GM20000 (cell line): ENCODE data around the gene TMTC1.

Experiments
- DNase-seq: peaks from one replicate; pipeline ENCODE4 v3.0.0; 2012; ENCODE audit warnings: low spot score
- TF ChIP-seq, protein P1 (sequence below): IDR thresholded peaks from 2 replicates; pipeline ENCODE4 v1.5.1; 2012; ENCODE audit warnings: mild to moderate bottlenecking, control low read depth; ENCODE audit errors: extremely low read depth, missing control alignments

TMTC1 gene

GRCh38 chr12:29702222-29702621 is 81.5 kb downstream of the TMTC1 start:
- DNase-seq, result no peak
- TF ChIP-seq, protein P1, sequence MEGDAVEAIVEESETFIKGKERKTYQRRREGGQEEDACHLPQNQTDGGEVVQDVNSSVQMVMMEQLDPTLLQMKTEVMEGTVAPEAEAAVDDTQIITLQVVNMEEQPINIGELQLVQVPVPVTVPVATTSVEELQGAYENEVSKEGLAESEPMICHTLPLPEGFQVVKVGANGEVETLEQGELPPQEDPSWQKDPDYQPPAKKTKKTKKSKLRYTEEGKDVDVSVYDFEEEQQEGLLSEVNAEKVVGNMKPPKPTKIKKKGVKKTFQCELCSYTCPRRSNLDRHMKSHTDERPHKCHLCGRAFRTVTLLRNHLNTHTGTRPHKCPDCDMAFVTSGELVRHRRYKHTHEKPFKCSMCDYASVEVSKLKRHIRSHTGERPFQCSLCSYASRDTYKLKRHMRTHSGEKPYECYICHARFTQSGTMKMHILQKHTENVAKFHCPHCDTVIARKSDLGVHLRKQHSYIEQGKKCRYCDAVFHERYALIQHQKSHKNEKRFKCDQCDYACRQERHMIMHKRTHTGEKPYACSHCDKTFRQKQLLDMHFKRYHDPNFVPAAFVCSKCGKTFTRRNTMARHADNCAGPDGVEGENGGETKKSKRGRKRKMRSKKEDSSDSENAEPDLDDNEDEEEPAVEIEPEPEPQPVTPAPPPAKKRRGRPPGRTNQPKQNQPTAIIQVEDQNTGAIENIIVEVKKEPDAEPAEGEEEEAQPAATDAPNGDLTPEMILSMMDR, result no peak

GRCh38 chr12:29700761-29701481 is 82.8 kb downstream of the TMTC1 start:
- DNase-seq, result no peak
- TF ChIP-seq, protein P1, result no peak

- TF ChIP-seq, protein P1, result no peak
- DNase-seq, result no peak
Observed at GRCh38 chr12:29698756-29699155, 85.0 kb downstream of the TMTC1 start.

DNA sequence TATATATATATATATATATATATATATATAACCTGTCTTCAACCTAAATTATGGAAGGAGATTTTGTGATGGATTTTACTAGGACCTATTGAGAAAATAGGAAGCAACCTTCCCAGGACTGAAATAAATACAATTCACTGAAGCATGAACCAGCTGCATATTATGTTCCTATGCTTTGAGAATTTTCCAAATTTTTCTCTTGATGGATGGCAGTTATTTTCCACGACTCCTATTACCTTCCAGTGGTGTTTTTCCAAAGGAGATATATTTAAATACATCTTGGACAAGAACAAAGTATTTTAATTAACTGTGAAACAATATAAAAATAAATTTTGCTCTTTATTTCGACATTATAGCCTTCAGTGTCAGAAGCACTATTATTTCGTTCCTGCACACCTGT is 87.9 kb downstream of the TMTC1 start:
- no peak for DNase-seq
- TF ChIP-seq, protein P1, result no peak

GRCh38 chr12:29695026-29695425 is 88.7 kb downstream of the TMTC1 start:
- TF ChIP-seq, protein P1, result no peak
- DNase-seq, result no peak

DNA sequence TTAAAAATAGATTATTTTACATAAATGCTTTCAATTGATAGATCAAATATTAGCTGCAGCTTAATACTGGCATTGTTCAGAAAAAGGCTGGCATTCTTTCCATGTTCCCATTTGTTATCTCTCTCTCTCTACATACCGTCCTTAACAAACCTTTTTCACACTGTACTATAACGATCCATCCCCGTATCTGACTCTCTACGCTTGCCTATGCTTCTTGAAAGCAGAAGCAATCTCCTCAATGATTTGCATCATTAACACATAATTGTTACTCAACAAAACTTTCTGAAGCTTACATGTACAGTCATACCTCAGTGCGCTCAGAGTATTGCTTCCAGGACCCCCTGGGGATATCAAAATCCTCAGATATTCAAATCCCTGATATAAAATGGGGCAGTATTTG is 89.7 kb downstream of the TMTC1 start:
- TF ChIP-seq, protein P1, result no peak
- DNase-seq, result no peak

DNA sequence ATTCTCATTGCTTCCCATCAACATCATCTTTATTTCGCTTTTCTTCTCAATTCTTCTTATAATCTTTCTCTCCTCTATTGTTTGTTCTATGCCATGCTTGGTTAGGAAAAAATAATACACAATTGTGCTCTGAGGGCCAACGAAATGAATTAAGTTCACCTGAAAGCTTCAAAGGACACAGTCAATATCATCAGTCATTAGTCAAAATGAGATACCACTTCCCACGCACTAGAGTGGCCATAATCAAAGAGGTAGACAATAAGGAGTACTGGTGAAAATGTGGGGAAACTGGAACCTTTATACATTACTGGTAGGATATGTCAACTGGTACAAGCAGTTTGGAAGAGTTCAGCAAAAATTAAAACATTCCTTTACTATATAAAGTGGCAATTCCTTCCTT is 91.5 kb downstream of the TMTC1 start:
- DNase-seq, result no peak

More for the DNA sequence above, 91.5 kb downstream of the TMTC1 start:
- TF ChIP-seq, protein P1, result no peak
